Measurements from ENCODE around the gene SRXN1.

GRCh38 chr20:664576-664975, 11.6 kb upstream of the SRXN1 start:
- TF ChIP-seq CTCF (IDR thresholded peaks at IDR 0.05; ENCODE audit: low read length) (no peak), EZH2 (optimal IDR thresholded peaks at IDR 0.05; ENCODE audit: low read depth, low read length) (no peak), EZH2phosphoT487 (IDR thresholded peaks at IDR 0.05; ENCODE audit: low read length) (no peak)

All from MM.1S (cell line).